H1 (cell line): Measurements from ENCODE around the gene MUC4. TPM values are rescaled to one million over a fixed set of nuclear protein-coding genes. Genes with fewer than 3 reads are reported as not detected.

Experiments
- CHD2 ChIP-seq: IDR thresholded peaks from 2 replicates; pipeline ENCODE4 v1.6.1; 2012; ENCODE audit warnings: low read length, improper control_type of control experiment
- POLR2AphosphoS5 ChIP-seq: IDR thresholded peaks from 2 replicates; pipeline ENCODE4 v1.6.1; 2011; ENCODE audit warnings: low read depth, low read length
- RFX5 ChIP-seq: IDR thresholded peaks from 2 replicates; pipeline ENCODE4 v1.6.1; 2011; ENCODE audit warnings: low read depth, low read length, improper control_type of control experiment, borderline replicate concordance
- SIN3A ChIP-seq, 2 experiments: IDR thresholded peaks in 1 of 2; conservative IDR thresholded peaks in 1 of 2; 2 replicates each; pipeline ENCODE4 v1.6.1; 2011 to 2012; ENCODE audit warnings: low read length in 2 of 2, improper control_type of control experiment in 1 of 2, low read depth in 1 of 2, mild to moderate bottlenecking in 1 of 2
- SP4 ChIP-seq: IDR thresholded peaks from 2 replicates; pipeline ENCODE4 v1.6.1; 2012; ENCODE audit warnings: low read length, inconsistent platforms
- polyA plus RNA-seq, 7 experiments: library from polyadenylated mRNA; depleted of rRNA in 3 of 7; stranded (reverse) in 5 of 7; unstranded in 2 of 7; fragments of >200 nt in 5 of 7; fragments of 200-250 nt in 2 of 7; gene quantifications; 1 replicate in 5 of 7; 2 replicates in 1 of 7; 4 replicates in 1 of 7; pipeline versions ENCODE4 v1.2.1 to v1.2.3, GENCODE V29; 2011 to 2013; ENCODE audit warnings: missing spikeins in 2 of 7, mixed read lengths in 2 of 7
- total RNA-seq: library from RNA; stranded (reverse); fragmentation: NEBNext Ultra II Directional; extraction: Animal tissue kit (Norgen Biotek cat#: 25700); gene quantifications from 2 replicates; pipeline ENCODE4 v1.2.1, GENCODE V29; 2021
- TF ChIP-seq, protein P1 (sequence below): IDR thresholded peaks from 2 replicates; pipeline ENCODE4 v1.6.1; 2012; ENCODE audit warnings: inconsistent platforms

MUC4 gene
- total and polyA plus RNA-seq, 2 of the 8 experiments (the other 6 are each of a cell fraction or from before 2014, with no cell fraction given) = 0.89 to 2.0 TPM

DNA sequence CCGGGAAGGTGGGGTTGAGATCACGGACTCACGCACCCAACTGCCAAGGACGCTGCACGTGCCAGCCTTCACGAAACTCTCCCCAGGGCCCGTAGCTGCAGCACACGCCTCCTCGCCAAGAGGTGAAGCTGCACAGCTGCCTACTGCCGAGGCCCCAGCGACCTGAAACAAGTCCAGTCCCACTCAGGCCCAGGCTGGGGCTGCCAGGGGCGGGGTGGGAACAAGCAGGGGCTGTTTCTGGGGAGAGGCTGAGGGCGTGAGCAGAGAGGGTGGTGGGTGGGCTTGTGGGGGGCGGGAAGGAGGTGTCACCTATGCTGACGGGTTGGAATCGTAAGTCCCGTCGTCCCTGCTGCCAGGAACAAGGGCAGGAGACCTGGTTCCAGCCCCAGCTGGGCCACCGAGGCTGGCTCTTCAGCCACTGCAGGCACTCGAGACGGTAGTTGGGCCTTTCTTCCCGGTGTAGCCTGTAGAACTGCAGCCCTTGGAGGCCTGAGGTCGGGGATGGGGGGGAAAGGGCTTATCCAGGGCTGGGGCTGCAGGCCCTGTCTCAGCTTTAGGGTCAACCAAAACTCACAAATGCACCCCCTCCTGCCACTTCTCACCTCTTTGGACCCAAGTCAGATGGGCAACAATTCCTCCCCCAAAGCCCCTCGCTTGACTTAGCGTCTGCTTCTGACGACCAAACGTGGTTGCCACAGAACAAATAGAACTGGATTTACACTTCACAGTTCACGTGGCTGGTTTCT, 46.6 kb downstream of the MUC4 start (continued):
- no peak for TF ChIP-seq CHD2
- TF ChIP-seq SP4 = no peak
- TF ChIP-seq SIN3A (conservative IDR thresholded peaks at IDR 0.05 in 1 of 2, IDR thresholded peaks at IDR 0.05 in 1 of 2; ENCODE audit: low read depth in 1 of 2, low read length in 2 of 2) = no peak
- TF ChIP-seq, protein P1, sequence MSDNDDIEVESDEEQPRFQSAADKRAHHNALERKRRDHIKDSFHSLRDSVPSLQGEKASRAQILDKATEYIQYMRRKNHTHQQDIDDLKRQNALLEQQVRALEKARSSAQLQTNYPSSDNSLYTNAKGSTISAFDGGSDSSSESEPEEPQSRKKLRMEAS = no peak
- TF ChIP-seq RFX5 = no peak
- TF ChIP-seq POLR2AphosphoS5 = no peak
